Stimulated activated CD8-positive, alpha-beta memory T cell treated with anti-CD3 and anti-CD28 coated beads, Interleukin-7, amount 100 ng/mL, for 48 hours (primary cell): ENCODE measurements around the gene FAM13A.

ENCODE experiments used
- DNase-seq, 2 donors: peaks; one replicate each; pipeline ENCODE4 v3.0.0-alpha.2; 2020; ENCODE audit warnings: low read depth in 1 of 2; ENCODE audit errors: extremely low read depth in 1 of 2

FAM13A gene

GRCh38 chr4:88693792-88694191, 363.2 kb downstream of the FAM13A start:
- no peak for DNase-seq

GRCh38 chr4:88690355-88690754, 366.6 kb downstream of the FAM13A start:
- DNase-seq, result no peak

DNA sequence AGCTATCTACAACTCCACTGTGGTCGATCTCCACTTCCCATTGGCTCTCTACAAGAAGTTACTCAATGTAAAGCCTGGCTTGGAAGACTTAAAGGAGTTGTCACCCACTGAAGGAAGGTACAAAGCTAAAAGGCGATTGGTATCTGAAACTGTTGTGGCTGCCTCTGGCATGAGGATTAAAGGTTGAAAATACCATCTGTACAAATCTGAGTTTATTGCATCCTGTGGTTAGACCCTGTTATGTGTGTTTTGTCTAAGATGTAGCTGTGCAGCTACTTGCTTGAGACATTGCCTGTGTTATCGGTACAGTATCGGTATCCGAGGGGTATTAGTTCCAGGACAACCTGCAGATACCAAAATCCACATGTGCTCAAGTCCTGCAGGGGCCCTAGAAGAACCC, 375.8 kb downstream of the FAM13A start:
- DNase-seq, result no peak
